ENCODE measurements around the gene PDZRN3. TPM values are rescaled to one million over a fixed set of nuclear protein-coding genes. Genes with fewer than 3 reads are reported as not detected.

Gene PDZRN3
- total and polyA plus RNA-seq, 2 experiments from 2014 or later, result 7.5 to 14.0 TPM

DNA sequence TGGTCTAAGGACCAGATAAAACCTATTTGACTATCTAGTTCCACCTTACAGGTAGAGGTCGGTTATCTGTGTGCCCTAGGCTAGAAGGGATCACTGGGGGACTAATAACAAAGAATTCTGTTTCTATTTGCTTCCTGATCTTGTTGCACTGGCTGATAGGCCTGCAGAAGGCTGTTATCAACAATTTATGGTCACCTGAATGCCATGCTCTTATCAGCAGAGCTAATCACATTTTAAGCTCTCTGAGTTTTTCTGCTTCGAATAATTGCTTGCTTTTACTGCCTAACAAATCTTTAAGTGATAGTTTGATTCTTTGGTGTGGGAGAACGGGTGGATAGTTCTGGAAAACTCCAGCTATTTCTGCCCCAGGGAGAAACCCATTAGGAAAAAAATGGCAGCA is 263.1 kb downstream of the PDZRN3 start:
- TF ChIP-seq POLR2AphosphoS5 (IDR thresholded peaks at IDR 0.05; ENCODE audit: low read depth), result no peak
- TF ChIP-seq ZNF331 (CRISPR knock-in tag; IDR thresholded peaks at IDR 0.05; ENCODE audit: low read depth), result no peak
- TF ChIP-seq, protein P1, sequence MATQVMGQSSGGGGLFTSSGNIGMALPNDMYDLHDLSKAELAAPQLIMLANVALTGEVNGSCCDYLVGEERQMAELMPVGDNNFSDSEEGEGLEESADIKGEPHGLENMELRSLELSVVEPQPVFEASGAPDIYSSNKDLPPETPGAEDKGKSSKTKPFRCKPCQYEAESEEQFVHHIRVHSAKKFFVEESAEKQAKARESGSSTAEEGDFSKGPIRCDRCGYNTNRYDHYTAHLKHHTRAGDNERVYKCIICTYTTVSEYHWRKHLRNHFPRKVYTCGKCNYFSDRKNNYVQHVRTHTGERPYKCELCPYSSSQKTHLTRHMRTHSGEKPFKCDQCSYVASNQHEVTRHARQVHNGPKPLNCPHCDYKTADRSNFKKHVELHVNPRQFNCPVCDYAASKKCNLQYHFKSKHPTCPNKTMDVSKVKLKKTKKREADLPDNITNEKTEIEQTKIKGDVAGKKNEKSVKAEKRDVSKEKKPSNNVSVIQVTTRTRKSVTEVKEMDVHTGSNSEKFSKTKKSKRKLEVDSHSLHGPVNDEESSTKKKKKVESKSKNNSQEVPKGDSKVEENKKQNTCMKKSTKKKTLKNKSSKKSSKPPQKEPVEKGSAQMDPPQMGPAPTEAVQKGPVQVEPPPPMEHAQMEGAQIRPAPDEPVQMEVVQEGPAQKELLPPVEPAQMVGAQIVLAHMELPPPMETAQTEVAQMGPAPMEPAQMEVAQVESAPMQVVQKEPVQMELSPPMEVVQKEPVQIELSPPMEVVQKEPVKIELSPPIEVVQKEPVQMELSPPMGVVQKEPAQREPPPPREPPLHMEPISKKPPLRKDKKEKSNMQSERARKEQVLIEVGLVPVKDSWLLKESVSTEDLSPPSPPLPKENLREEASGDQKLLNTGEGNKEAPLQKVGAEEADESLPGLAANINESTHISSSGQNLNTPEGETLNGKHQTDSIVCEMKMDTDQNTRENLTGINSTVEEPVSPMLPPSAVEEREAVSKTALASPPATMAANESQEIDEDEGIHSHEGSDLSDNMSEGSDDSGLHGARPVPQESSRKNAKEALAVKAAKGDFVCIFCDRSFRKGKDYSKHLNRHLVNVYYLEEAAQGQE (IDR thresholded peaks at IDR 0.05; ENCODE audit: unreplicated experiment), result no peak
- TF ChIP-seq, protein P2, sequence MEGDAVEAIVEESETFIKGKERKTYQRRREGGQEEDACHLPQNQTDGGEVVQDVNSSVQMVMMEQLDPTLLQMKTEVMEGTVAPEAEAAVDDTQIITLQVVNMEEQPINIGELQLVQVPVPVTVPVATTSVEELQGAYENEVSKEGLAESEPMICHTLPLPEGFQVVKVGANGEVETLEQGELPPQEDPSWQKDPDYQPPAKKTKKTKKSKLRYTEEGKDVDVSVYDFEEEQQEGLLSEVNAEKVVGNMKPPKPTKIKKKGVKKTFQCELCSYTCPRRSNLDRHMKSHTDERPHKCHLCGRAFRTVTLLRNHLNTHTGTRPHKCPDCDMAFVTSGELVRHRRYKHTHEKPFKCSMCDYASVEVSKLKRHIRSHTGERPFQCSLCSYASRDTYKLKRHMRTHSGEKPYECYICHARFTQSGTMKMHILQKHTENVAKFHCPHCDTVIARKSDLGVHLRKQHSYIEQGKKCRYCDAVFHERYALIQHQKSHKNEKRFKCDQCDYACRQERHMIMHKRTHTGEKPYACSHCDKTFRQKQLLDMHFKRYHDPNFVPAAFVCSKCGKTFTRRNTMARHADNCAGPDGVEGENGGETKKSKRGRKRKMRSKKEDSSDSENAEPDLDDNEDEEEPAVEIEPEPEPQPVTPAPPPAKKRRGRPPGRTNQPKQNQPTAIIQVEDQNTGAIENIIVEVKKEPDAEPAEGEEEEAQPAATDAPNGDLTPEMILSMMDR (conservative IDR thresholded peaks at IDR 0.05; ENCODE audit: low read depth in 2 of 2), result no peak
- TF ChIP-seq, protein P3, sequence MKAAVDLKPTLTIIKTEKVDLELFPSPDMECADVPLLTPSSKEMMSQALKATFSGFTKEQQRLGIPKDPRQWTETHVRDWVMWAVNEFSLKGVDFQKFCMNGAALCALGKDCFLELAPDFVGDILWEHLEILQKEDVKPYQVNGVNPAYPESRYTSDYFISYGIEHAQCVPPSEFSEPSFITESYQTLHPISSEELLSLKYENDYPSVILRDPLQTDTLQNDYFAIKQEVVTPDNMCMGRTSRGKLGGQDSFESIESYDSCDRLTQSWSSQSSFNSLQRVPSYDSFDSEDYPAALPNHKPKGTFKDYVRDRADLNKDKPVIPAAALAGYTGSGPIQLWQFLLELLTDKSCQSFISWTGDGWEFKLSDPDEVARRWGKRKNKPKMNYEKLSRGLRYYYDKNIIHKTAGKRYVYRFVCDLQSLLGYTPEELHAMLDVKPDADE (IDR thresholded peaks at IDR 0.05), result no peak
- TF ChIP-seq STAT1 (IDR thresholded peaks at IDR 0.05; ENCODE audit: unreplicated experiment), result no peak
- no peak for TF ChIP-seq NANOG (IDR thresholded peaks at IDR 0.05; ENCODE audit: borderline replicate concordance)
- Histone ChIP-seq H3K79me2 (replicated peaks; ENCODE audit: insufficient read depth) (no peaks in the 10 kb centered on the region), H3F3A (replicated peaks; ENCODE audit: low read depth) (no peaks in the 10 kb centered on the region), H3K4me3 (no peak overlapping the region), H3K27me3 (ENCODE audit: insufficient read depth) (no peaks in the 10 kb centered on the region), H3K36me3 (ENCODE audit: insufficient read depth) (no peaks in the 10 kb centered on the region), H3K27ac (ENCODE audit: low read depth) (no peak overlapping the region), H3K9me2 (ENCODE audit: insufficient read depth) (no peaks in the 10 kb centered on the region), H4K20me1 (replicated peaks; ENCODE audit: insufficient read depth) (no peaks in the 10 kb centered on the region), H3K4me2 (no peak overlapping the region), H2AFZ (no peak overlapping the region), H3K4me1 (ENCODE audit: insufficient read depth) (no peaks in the 10 kb centered on the region)
- Mint-ChIP-seq H3K9me3 (no peaks in the 10 kb centered on the region; the same call in 2 of the 3 replicates), H3K4me1 (no peaks in the 10 kb centered on the region), H3K27ac (no peak overlapping the region), H3K27me3 (ENCODE audit: insufficient read depth, low read depth, poor library complexity) (no peaks in the 10 kb centered on the region), H3K4me3 (no peak overlapping the region), H3K36me3 (ENCODE audit: low read depth) (no peaks in the 10 kb centered on the region)
- ATAC-seq (no peak), DNase-seq (ENCODE audit: low spot score) (no peak)

DNA sequence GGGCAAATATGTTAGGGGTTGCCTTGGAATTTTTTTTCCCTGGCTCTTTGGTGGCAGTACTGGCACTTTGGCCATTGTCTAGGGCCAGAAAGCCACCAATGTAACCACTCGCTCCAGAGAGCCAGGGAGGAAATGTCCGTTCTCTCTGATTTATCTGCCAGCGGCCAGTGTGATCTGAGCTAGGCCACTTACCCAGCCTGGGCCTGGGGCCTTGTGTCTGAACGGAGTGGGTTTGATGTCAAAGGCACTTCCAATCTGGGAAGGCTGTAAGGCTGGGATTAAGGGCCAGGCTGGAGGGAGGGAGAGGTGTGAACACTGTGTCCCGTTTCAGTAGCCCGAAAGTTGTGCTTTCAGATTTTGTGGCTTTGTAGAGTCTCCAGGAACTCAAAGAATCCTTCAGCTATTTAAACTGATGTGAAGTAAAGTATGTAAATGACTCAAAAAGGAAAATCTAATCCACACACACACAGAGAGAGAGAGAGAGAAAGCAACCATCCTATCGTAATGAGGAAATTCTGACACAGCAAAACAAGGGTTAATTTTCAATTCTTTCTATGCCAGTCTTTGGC is 271.0 kb downstream of the PDZRN3 start:
- Histone ChIP-seq H3K9me2 (ENCODE audit: insufficient read depth) (no peaks in the 10 kb centered on the region), H2AFZ (peak overlapping the region; percentile 87), H3F3A (replicated peaks; ENCODE audit: low read depth) (no peaks in the 10 kb centered on the region), H3K27ac (ENCODE audit: low read depth) (no peak overlapping the region), H3K27me3 (ENCODE audit: insufficient read depth) (no peaks in the 10 kb centered on the region), H3K4me1 (ENCODE audit: insufficient read depth) (no peaks in the 10 kb centered on the region), H3K36me3 (ENCODE audit: insufficient read depth) (no peaks in the 10 kb centered on the region), H4K20me1 (replicated peaks; ENCODE audit: insufficient read depth) (no peaks in the 10 kb centered on the region), H3K4me2 (no peak overlapping the region), H3K4me3 (no peak overlapping the region), H3K79me2 (replicated peaks; ENCODE audit: insufficient read depth) (no peaks in the 10 kb centered on the region)
- Mint-ChIP-seq H3K9me3 (no peaks in the 10 kb centered on the region), H3K4me1 (no peaks in the 10 kb centered on the region), H3K27ac (no peak overlapping the region), H3K27me3 (ENCODE audit: insufficient read depth, low read depth, poor library complexity) (peaks cover 4% of the 10 kb centered on the region), H3K4me3 (no peak overlapping the region), H3K36me3 (ENCODE audit: low read depth) (no peaks in the 10 kb centered on the region)
- ATAC-seq (peak; percentile 58; the same call in 2 of the 3 replicates), DNase-seq (ENCODE audit: low spot score) (peak; percentile 10)
- TF ChIP-seq, protein P2 (conservative IDR thresholded peaks at IDR 0.05; ENCODE audit: low read depth in 2 of 2), result no peak
- no peak for TF ChIP-seq EZH2 (IDR thresholded peaks at IDR 0.05; ENCODE audit: low read depth, unreplicated experiment)
- TF ChIP-seq JUNB (IDR thresholded peaks at IDR 0.05; ENCODE audit: unreplicated experiment), result no peak
